IPS-NIHi7 (cell line): ENCODE data around the gene BICD1.
"Not testable (repeated sequence)": the region's sequence is repeated elsewhere in the genome, so short reads cannot be mapped to it uniquely, and the experiment has no call there.

Experiments used
- DNase-seq: peaks from one replicate; pipeline ENCODE4 v3.0.0; 2012; ENCODE audit warnings: mixed read lengths; ENCODE audit errors: extremely low spot score

Gene BICD1

GRCh38 chr12:32106517-32107358 is at the start of gene BICD1:
Gene BICD1 (plus strand): TSS chr12:32106847. CDS start chr12:32107332, 485 bp downstream.
- peak; percentile 87 for DNase-seq

DNA sequence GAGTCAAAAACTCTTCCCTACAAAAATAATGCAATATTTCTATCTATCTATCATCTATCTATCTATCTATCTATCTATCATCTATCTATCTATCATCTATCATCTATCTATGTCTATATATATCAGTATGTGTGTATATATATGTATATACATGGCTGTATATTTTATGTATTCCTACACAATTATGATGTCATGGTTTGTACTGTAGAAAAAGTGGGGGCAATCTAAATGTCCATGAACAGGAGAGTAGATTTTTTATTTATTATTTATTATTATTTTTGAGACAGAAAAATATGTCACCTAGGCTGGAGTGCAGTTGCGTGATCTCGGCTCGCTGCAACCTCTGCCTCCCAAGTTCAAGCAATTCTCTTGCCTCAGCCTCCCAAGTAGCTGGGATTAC is 45.6 kb upstream of the BICD1 start:
- DNase-seq, result no peak

DNA sequence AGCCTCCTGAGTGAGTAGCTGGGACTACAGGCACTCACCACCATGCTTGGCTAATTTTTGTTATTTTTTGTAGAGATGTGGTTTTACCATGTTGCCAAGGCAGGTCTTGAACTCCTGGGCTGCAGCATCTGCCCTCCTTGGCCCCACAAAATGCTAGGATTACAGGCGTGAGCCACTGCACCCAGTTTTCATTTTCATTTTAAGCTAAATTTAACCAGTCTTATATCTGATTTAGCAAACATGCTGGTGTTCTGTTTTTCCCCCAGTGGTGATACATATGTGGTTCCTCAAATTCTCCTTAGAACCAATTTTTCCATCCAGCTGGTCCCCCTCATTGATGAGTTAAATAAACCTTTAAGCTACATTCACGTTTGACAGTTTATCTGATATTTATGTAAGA is 43.8 kb upstream of the BICD1 start:
- DNase-seq, result no peak

DNA sequence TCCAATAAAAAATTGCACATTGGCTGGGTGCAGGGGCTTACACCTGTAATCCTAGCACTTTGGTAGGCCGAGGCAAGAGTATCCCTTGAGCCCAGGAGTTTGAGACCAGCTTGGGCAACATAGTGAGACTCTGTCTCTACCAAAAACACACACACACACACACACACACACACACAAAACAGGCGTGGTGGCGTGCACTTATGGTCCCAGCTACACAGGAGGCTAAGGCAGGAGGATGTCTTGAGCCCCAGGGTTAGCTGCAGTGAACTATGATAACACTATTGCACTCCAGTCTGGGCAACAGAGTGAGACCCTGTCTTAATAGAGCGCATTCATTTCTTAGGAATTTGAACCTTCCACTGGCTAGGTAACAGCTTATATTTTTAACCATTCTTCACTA is 42.9 kb upstream of the BICD1 start:
- no peak for DNase-seq

DNA sequence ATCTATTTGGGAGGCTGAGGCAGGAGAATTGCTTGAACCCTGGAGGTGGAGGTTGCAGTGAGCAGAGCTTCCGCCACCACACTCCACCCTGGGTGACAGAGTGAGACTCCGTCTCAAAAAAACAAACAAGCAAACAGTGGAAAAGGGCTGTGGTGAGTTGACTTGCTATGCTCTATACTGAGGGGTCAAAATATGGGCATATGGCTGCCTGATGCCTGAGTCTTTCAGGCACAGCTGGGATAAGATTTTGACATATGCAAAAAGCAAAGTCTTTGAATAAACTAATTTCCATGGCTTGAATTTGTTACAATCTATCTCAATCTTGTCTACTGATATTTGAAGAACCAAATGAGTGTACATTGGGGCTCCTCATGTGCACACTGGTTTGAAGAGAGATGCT is 40.4 kb upstream of the BICD1 start:
- no peak for DNase-seq

DNA sequence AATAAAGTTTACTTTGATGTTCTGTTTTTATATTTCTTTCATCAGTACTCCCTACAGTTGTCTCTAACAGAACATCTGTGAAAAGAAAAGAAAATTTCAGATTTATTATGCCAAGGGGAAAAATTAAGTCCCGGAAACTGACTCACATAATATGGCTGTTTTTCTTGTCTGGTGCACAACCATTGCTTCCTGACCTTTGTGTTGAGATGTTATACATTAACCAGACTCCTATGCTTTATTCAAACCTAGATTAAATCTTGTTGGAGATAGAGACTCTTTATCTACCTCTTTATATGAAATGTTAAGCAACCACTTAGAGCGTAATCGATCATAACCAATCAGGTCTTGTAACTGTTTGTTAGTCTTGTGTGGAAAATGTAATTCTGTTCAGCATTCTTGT is 37.6 kb upstream of the BICD1 start:
- DNase-seq, result no peak

DNA sequence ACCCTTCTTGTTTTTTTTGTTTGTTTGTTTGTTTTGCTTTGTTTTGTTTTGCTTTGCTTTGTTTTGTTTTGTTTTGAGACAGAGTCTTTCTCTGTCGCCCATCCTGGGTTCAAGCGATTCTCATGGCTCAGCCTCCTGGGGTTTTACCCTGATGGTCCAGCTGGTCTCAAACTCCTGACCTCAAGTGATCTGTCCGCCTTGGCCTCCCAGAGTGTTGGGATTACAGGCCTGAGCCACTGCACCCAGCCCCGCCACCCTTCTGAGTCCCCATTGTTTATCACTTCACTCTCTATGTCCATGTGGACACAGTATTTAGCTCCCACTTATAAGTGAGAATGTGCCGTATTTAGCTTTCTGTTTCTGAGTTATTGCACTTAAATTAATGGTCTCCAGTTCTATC is 36.9 kb upstream of the BICD1 start:
- DNase-seq, result no peak

- no peak for DNase-seq
Measured at GRCh38 chr12:32070370-32070769, 36.3 kb upstream of the BICD1 start.

DNA sequence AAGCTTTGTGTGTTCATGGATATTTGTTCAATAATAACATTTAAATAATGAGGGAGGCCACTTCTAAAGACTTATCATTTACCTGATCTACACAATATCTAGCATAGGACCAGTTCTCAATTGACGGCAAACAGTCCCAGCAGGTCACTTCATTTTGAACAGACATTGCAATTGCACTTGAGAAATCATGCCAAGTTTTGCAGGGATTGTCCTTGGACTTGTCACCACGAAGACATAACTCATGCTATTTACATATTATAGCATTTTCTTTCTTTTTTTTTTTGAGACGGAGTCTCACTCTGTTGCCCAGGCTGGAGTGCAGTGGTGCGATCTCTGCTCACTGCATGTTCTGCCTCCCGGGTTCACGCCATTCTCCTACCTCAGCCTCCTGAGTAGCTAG is 34.5 kb upstream of the BICD1 start:
- no peak for DNase-seq

GRCh38 chr12:32074432-32074831 is 32.2 kb upstream of the BICD1 start:
- DNase-seq, result no peak

- no peak for DNase-seq
Measured at GRCh38 chr12:32076941-32077340, 29.7 kb upstream of the BICD1 start.

- no peak for DNase-seq
Measured at GRCh38 chr12:32080435-32080834, 26.2 kb upstream of the BICD1 start.

DNA sequence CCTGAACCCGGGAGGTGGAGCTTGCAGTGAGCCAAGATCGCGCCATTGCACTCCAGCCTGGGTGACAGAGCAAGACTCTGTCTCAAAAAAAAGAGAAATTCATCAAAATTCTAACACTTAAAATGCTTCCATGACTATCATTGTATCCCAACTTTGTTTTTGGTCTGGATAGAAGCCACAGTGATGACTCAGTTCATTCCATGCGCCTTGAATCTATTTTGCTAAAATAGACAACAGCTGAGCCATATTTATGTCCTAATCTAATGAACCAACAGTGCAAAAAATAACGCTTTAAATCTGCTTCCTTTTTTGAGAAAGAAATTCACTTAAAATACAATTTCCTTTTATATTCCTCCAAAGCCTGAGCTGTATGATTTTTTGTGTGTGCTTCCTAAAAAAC is 23.2 kb upstream of the BICD1 start:
- DNase-seq, result no peak

DNA sequence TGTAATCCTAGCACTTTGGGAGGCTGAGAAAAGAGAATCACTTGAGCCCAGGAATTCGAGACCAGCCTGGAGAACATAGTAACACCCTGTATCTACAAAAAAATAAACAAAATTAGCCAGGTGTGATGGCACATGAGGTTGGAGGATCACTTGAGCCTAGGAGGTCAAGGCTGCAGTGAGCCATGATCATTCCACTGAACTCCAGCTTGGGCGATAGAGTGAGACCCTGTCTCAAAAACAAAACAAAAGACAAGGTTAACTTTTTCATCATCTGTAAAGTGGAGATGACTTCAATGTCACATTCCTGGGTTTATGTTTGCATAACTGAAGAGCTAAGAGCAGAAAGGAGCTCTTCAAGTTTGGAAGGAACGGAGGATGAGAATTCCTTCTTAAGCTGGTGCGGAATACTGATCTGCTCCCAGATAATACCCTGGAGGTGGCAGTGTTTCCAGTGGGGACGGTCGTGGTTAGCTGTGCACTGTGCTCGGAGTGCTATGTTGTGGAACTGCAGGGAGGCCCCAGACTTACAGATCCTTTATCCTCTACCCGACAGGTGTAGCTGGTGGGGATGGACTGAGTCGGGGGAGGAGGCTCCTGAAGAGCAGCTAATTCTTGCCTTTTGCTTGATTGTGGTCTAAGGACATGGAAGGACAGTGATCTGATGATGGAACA is 22.5 kb upstream of the BICD1 start:
- DNase-seq, result no peak

DNA sequence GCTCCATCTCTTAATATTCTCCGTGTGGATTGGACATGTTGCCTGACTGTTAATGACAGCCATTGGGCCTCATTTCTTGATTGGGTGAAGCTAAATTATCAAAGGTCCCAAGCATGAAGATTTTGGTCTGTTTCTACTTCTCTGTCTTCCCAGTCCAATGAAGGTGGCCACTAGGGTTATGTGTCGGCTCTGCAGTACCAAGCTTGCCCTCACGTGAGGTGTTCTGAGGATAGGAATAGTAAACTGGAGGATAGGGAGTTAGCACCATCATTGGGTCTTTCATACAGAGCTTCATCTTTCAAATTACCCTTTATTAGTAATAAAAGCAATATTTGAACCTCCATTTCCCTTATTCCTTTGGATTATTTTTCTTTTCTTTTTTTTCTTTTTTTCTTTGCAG is 21.9 kb upstream of the BICD1 start:
- no peak for DNase-seq

- DNase-seq, result no peak
Measured at GRCh38 chr12:32087306-32087705, 19.3 kb upstream of the BICD1 start.

GRCh38 chr12:32089156-32089555 is 17.5 kb upstream of the BICD1 start:
- no peak for DNase-seq

DNA sequence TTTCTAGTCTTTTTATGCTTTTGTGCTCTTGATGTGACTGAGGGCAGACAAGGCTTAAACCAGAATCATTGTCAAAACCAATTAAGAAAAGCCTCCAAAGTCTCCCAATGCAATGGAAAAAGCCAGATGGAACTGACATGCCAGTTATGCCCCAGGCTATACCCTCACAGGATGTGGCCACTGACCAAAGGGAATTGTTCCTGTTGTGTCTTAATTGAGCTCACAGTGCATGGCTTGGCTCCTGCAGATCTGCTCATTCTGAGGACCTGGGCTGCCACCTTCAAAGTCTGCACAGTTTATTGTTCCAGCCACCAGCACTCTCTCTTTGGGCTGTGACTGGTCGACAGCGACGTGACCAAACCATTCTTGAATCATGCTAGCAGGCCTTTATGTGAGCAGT is 17.1 kb upstream of the BICD1 start:
- no peak for DNase-seq

GRCh38 chr12:32091696-32092095 is 15.0 kb upstream of the BICD1 start:
- DNase-seq, result no peak

GRCh38 chr12:32098112-32098511 is 8.5 kb upstream of the BICD1 start:
- no peak for DNase-seq

- DNase-seq, result not testable (repeated sequence)
Measured at GRCh38 chr12:32099275-32099674, 7.4 kb upstream of the BICD1 start.

GRCh38 chr12:32100361-32100760 is 6.3 kb upstream of the BICD1 start:
- DNase-seq, result no peak

DNA sequence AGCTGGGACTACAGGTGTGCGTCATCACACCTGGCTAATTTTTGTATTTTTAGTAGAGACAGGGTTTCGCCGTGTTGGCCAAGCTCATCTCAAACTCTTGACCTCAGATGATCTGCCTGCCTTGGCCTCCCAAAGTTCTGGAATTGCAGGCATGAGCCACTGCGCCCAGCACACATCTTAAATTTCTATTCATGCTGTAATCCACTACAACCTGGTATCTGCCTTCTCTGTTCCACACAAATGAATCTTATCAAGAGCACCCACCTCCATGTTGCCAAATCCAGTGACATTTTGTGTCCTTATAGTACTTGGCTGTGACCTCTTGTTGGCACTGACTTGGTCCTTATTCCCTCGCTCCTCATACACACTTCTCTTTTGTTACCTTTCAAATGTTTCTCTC is 5.8 kb upstream of the BICD1 start:
- no peak for DNase-seq
